Measurements from ENCODE around the gene LOXL1.

LOXL1 gene

GRCh38 chr15:73900095-73900712, 26.1 kb upstream of the LOXL1 start:
- no peak for DNase-seq

GRCh38 chr15:73901126-73901810, 25.0 kb upstream of the LOXL1 start:
- no peak for DNase-seq

GRCh38 chr15:73902121-73903020, 23.9 kb upstream of the LOXL1 start:
- DNase-seq = no peak

- DNase-seq = no peak
Measured at GRCh38 chr15:73904026-73904815, 22.0 kb upstream of the LOXL1 start.

GRCh38 chr15:73905225-73905827, 20.9 kb upstream of the LOXL1 start:
- DNase-seq = no peak

- no peak for DNase-seq
Measured at GRCh38 chr15:73906346-73907034, 19.8 kb upstream of the LOXL1 start.

- no peak for DNase-seq
Measured at GRCh38 chr15:73907035-73907408, 19.2 kb upstream of the LOXL1 start.

GRCh38 chr15:73908030-73908821, 18.0 kb upstream of the LOXL1 start:
- peak in 1 of 2 experiments; percentile 50 for DNase-seq

- no peak for DNase-seq
Measured at GRCh38 chr15:73908822-73909122, 17.5 kb upstream of the LOXL1 start.

GRCh38 chr15:73909651-73910050, 16.6 kb upstream of the LOXL1 start:
- no peak for DNase-seq

GRCh38 chr15:73910522-73911303, 15.5 kb upstream of the LOXL1 start:
- no peak for DNase-seq

GRCh38 chr15:73912030-73912596, 14.1 kb upstream of the LOXL1 start:
- no peak for DNase-seq

- no peak for DNase-seq
Measured at GRCh38 chr15:73914145-73914544, 12.1 kb upstream of the LOXL1 start.

GRCh38 chr15:73915082-73915481, 11.2 kb upstream of the LOXL1 start:
- DNase-seq = no peak

GRCh38 chr15:73918784-73919183, 7.5 kb upstream of the LOXL1 start:
- DNase-seq = no peak

GRCh38 chr15:73919706-73920105, 6.6 kb upstream of the LOXL1 start:
- DNase-seq = no peak

GRCh38 chr15:73921254-73921925, 4.9 kb upstream of the LOXL1 start:
- no peak for DNase-seq

GRCh38 chr15:73922186-73923151, 3.8 kb upstream of the LOXL1 start:
- no peak for DNase-seq

All from cerebellar nuclear complex (tissue), 1 donor.